H1 (cell line): ENCODE measurements around the gene NPSR1. TPM values are rescaled to one million over a fixed set of nuclear protein-coding genes. Genes with fewer than 3 reads are reported as not detected.

Experiments
- CTCF ChIA-PET: fragments of 300-600 bp; sonication (Branson Sonifier 250); formaldehyde crosslinking; loops from one replicate; lab custom pipeline; 2021; ENCODE audit not compliant: partially characterized antibody; lab: Charles Lee
- POLR2A ChIA-PET: fragments of 300-600 bp; sonication (Branson Sonifier 250); formaldehyde crosslinking; loops from one replicate; lab custom pipeline; 2021; ENCODE audit warnings: inconsistent platforms; ENCODE audit not compliant: partially characterized antibody; lab: Charles Lee
- DNase-seq, 2 experiments: peaks; one replicate each; pipeline versions ENCODE4 v3.0.0 to v3.0.0-alpha.2; 2010 to 2022; ENCODE audit warnings: low spot score in 2 of 2, low read depth in 1 of 2, mixed read lengths in 1 of 2
- FAIRE-seq: peaks from 2 replicates; lab custom pipeline; 2011; peaks lifted over from hg19 to GRCh38; lab: Jason Lieb, UNC
- H2AFZ ChIP-seq: 2 replicates; pipeline ENCODE4 v1.8.1; 2012; ENCODE audit warnings: low read length, inconsistent platforms
- H2AK5ac ChIP-seq: 2 replicates; pipeline ENCODE4 v1.6.1; 2013; ENCODE audit warnings: low read depth, low read length
- H2BK120ac ChIP-seq: replicated peaks from 2 replicates; pipeline ENCODE3; 2013; ENCODE audit warnings: low read depth, low read length, inconsistent platforms
- H2BK12ac ChIP-seq: 2 replicates; pipeline ENCODE4 v1.6.1; 2013; ENCODE audit warnings: low read depth, low read length
- H2BK15ac ChIP-seq: 2 replicates; pipeline ENCODE4 v1.6.1; 2013; ENCODE audit warnings: low read length
- H2BK20ac ChIP-seq: 2 replicates; pipeline ENCODE4 v1.6.1; 2013; ENCODE audit warnings: low read length
- H2BK5ac ChIP-seq: 2 replicates; pipeline ENCODE4 v1.6.1; 2013; ENCODE audit warnings: low read depth, low read length
- H3K14ac ChIP-seq: 2 replicates; pipeline ENCODE4 v1.6.1; 2013; ENCODE audit warnings: inconsistent platforms; ENCODE audit not compliant: insufficient read length
- H3K18ac ChIP-seq: 2 replicates; pipeline ENCODE4 v1.6.1; 2013; ENCODE audit warnings: low read length; ENCODE audit errors: extremely low read depth
- H3K23ac ChIP-seq: 2 replicates; pipeline ENCODE4 v1.6.1; 2013; ENCODE audit warnings: inconsistent platforms; ENCODE audit not compliant: insufficient read length
- H3K23me2 ChIP-seq: 2 replicates; pipeline ENCODE4 v1.6.1; 2013; ENCODE audit warnings: low read depth, low read length
- H3K27ac ChIP-seq: 2 replicates; pipeline ENCODE4 v1.6.1; 2011; ENCODE audit warnings: low read depth, low read length, inconsistent platforms
- H3K27me3 ChIP-seq, 4 experiments: replicated peaks in 1 of 4; 1 replicate in 1 of 4; 2 replicates in 3 of 4; pipeline versions ENCODE4 v1.6.1 to v1.8.1; 2011 to 2013; ENCODE audit warnings: low read length in 3 of 4, mild to moderate bottlenecking in 3 of 4, inconsistent platforms in 2 of 4, mixed read lengths in 2 of 4, moderate library complexity in 1 of 4; ENCODE audit not compliant: control insufficient read depth in 3 of 4, insufficient read depth in 3 of 4; ENCODE audit errors: extremely low read depth in 1 of 4
- H3K36me3 ChIP-seq, 4 experiments: 2 replicates each; pipeline versions ENCODE4 v1.6.1 to v1.8.1; 2011 to 2013; ENCODE audit warnings: mild to moderate bottlenecking in 4 of 4, low read length in 3 of 4, moderate library complexity in 2 of 4, control low read depth in 1 of 4, inconsistent platforms in 1 of 4; ENCODE audit not compliant: insufficient read depth in 4 of 4, control insufficient read depth in 2 of 4
- H3K4ac ChIP-seq: replicated peaks from 2 replicates; pipeline ENCODE3; 2013; ENCODE audit warnings: low read length, low read depth, mixed read lengths, inconsistent platforms; ENCODE audit not compliant: insufficient read length
- H3K4me1 ChIP-seq, 4 experiments: replicated peaks in 1 of 4; 1 replicate in 1 of 4; 2 replicates in 3 of 4; pipeline versions ENCODE4 v1.6.1 to v1.8.1; 2011 to 2013; ENCODE audit warnings: low read length in 3 of 4, inconsistent platforms in 2 of 4, mixed read lengths in 1 of 4; ENCODE audit not compliant: insufficient read depth in 4 of 4, control insufficient read depth in 3 of 4
- H3K4me2 ChIP-seq, 2 experiments: 2 replicates each; pipeline versions ENCODE4 v1.6.1 to v1.8.1; 2011 to 2013; ENCODE audit warnings: low read depth in 2 of 2, low read length in 2 of 2, control low read depth in 1 of 2, inconsistent platforms in 1 of 2, mild to moderate bottlenecking in 1 of 2; ENCODE audit not compliant: insufficient read depth in 1 of 2
- H3K4me3 ChIP-seq, 4 experiments: fragments of 200-600, 300-600 bp in 1 of 4; sonication (generic), shearing (Covaris generic), sonication (Bioruptor Twin) in 1 of 4; 2 replicates each; pipeline versions ENCODE4 v1.5.1 to v1.8.1; 2011 to 2016; ENCODE audit warnings: low read length in 4 of 4, low read depth in 3 of 4, control low read depth in 2 of 4, inconsistent platforms in 2 of 4, mild to moderate bottlenecking in 2 of 4, mixed read lengths in 1 of 4, moderate library complexity in 1 of 4; ENCODE audit not compliant: insufficient read depth in 2 of 4; ENCODE audit errors: extremely low read depth in 1 of 4
- H3K56ac ChIP-seq: replicated peaks from 2 replicates; pipeline ENCODE3; 2013; ENCODE audit warnings: low read depth, mild to moderate bottlenecking, mixed read lengths, low read length, inconsistent platforms; ENCODE audit not compliant: insufficient read length
- H3K79me1 ChIP-seq: 2 replicates; pipeline ENCODE4 v1.6.1; 2013; ENCODE audit warnings: low read depth, low read length, control low read depth
- H3K79me2 ChIP-seq, 2 experiments: 2 replicates each; pipeline versions ENCODE4 v1.6.1 to v1.8.1; 2012 to 2013; ENCODE audit warnings: low read length in 2 of 2, mild to moderate bottlenecking in 2 of 2, inconsistent platforms in 1 of 2; ENCODE audit not compliant: insufficient read depth in 2 of 2, control insufficient read depth in 1 of 2
- H3K9ac ChIP-seq, 4 experiments: replicated peaks in 1 of 4; 1 replicate in 1 of 4; 2 replicates in 3 of 4; pipeline versions ENCODE4 v1.6.1 to v1.8.1; 2011 to 2013; ENCODE audit warnings: low read depth in 3 of 4, low read length in 3 of 4, control low read depth in 2 of 4, mild to moderate bottlenecking in 2 of 4, moderate library complexity in 2 of 4, inconsistent platforms in 1 of 4; ENCODE audit errors: extremely low read depth in 1 of 4
- H3K9me3 ChIP-seq, 2 experiments: 2 replicates each; pipeline versions ENCODE4 v1.6.1 to v1.8.1; 2012 to 2013; ENCODE audit warnings: mild to moderate bottlenecking in 2 of 2, moderate library complexity in 2 of 2, control low read depth in 1 of 2, inconsistent platforms in 1 of 2, low read depth in 1 of 2, low read length in 1 of 2, mixed read lengths in 1 of 2; ENCODE audit not compliant: insufficient read depth in 2 of 2
- H4K20me1 ChIP-seq, 2 experiments: replicated peaks in 1 of 2; 2 replicates each; pipeline versions ENCODE3 to v1.8.1; 2011 to 2013; ENCODE audit warnings: inconsistent platforms in 2 of 2, low read length in 2 of 2, mild to moderate bottlenecking in 1 of 2; ENCODE audit not compliant: insufficient read depth in 2 of 2, control insufficient read depth in 1 of 2
- H4K5ac ChIP-seq: 2 replicates; pipeline ENCODE4 v1.6.1; 2013; ENCODE audit warnings: low read length, low read depth, mixed read lengths, inconsistent platforms; ENCODE audit not compliant: insufficient read length
- H4K8ac ChIP-seq: 2 replicates; pipeline ENCODE4 v1.8.0; 2013; ENCODE audit warnings: mild to moderate bottlenecking, moderate library complexity, low read length, inconsistent platforms; ENCODE audit not compliant: insufficient read depth; ENCODE audit errors: extremely low read depth
- H4K91ac ChIP-seq: replicated peaks from 2 replicates; pipeline ENCODE3; 2013; ENCODE audit warnings: low read length, mixed read lengths, inconsistent platforms; ENCODE audit not compliant: insufficient read length
- CREB1 ChIP-seq: IDR thresholded peaks from 2 replicates; pipeline ENCODE4 v1.6.1; 2012; ENCODE audit warnings: inconsistent platforms
- EP300 ChIP-seq, 2 experiments: IDR thresholded peaks; 1 replicate in 1 of 2; 2 replicates in 1 of 2; pipeline ENCODE4 v1.6.1; 2011 to 2012; ENCODE audit warnings: low read depth in 2 of 2, low read length in 2 of 2, mild to moderate bottlenecking in 2 of 2, borderline replicate concordance in 1 of 2, inconsistent platforms in 1 of 2, moderate library complexity in 1 of 2
- GABPA ChIP-seq: IDR thresholded peaks from 2 replicates; pipeline ENCODE4 v1.6.1; 2011; ENCODE audit warnings: mild to moderate bottlenecking, low read length, moderate library complexity, borderline replicate concordance; ENCODE audit not compliant: insufficient read depth
- GTF2F1 ChIP-seq: IDR thresholded peaks from 2 replicates; pipeline ENCODE4 v1.6.1; 2012; ENCODE audit warnings: low read depth, low read length, improper control_type of control experiment, borderline replicate concordance
- POLR2A ChIP-seq, 2 experiments: IDR thresholded peaks; 1 replicate in 1 of 2; 2 replicates in 1 of 2; pipeline ENCODE4 v1.6.1; 2011; ENCODE audit warnings: low read depth in 2 of 2, low read length in 2 of 2, mild to moderate bottlenecking in 2 of 2; ENCODE audit errors: control extremely low read depth in 1 of 2
- POLR2AphosphoS5 ChIP-seq: IDR thresholded peaks from 2 replicates; pipeline ENCODE4 v1.6.1; 2011; ENCODE audit warnings: low read depth, low read length
- RAD21 ChIP-seq, 2 experiments: IDR thresholded peaks in 1 of 2; conservative IDR thresholded peaks in 1 of 2; 2 replicates each; pipeline ENCODE4 v1.6.1; 2011; ENCODE audit warnings: low read depth in 2 of 2, low read length in 2 of 2, improper control_type of control experiment in 1 of 2, inconsistent platforms in 1 of 2, mild to moderate bottlenecking in 1 of 2, moderate library complexity in 1 of 2
- RBBP5 ChIP-seq: IDR thresholded peaks from 2 replicates; pipeline ENCODE4 v1.7.1; 2012; ENCODE audit warnings: low read depth, mild to moderate bottlenecking, inconsistent platforms, low read length, moderate library complexity, borderline replicate concordance
- RXRA ChIP-seq: IDR thresholded peaks from 2 replicates; pipeline ENCODE4 v1.6.1; 2011; ENCODE audit warnings: low read depth, mild to moderate bottlenecking, low read length, moderate library complexity; ENCODE audit not compliant: insufficient read depth
- SIN3A ChIP-seq, 2 experiments: IDR thresholded peaks in 1 of 2; conservative IDR thresholded peaks in 1 of 2; 2 replicates each; pipeline ENCODE4 v1.6.1; 2011 to 2012; ENCODE audit warnings: low read length in 2 of 2, improper control_type of control experiment in 1 of 2, low read depth in 1 of 2, mild to moderate bottlenecking in 1 of 2
- WGBS, 2 experiments: shearing (Covaris generic) in 1 of 2; methylation state at CpG; one replicate each; pipeline versions ENCODE4 v1.1.6 to v1.1.7; 2013 to 2015; ENCODE audit warnings: low lambda C conversion rate in 2 of 2, mixed read lengths in 2 of 2, inconsistent platforms in 1 of 2, low coverage in 1 of 2, missing lambda C conversion rate in 1 of 2; ENCODE audit not compliant: insufficient replicate concordance in 2 of 2, insufficient coverage in 1 of 2, insufficient read length in 1 of 2; ENCODE audit errors: extremely low coverage in 1 of 2, missing lambda C conversion rate in 1 of 2; 5-methylcytosine and 5-hydroxymethylcytosine counted together
- polyA plus RNA-seq, 7 experiments: library from polyadenylated mRNA; depleted of rRNA in 3 of 7; stranded (reverse) in 5 of 7; unstranded in 2 of 7; fragments of >200 nt in 5 of 7; fragments of 200-250 nt in 2 of 7; gene quantifications; 1 replicate in 5 of 7; 2 replicates in 1 of 7; 4 replicates in 1 of 7; pipeline versions ENCODE4 v1.2.1 to v1.2.3, GENCODE V29; 2011 to 2013; ENCODE audit warnings: missing spikeins in 2 of 7, mixed read lengths in 2 of 7
- total RNA-seq: library from RNA; stranded (reverse); fragmentation: NEBNext Ultra II Directional; extraction: Animal tissue kit (Norgen Biotek cat#: 25700); gene quantifications from 2 replicates; pipeline ENCODE4 v1.2.1, GENCODE V29; 2021
- TF ChIP-seq, protein P1 (sequence below): IDR thresholded peaks from 2 replicates; pipeline ENCODE4 v1.6.1; 2011; ENCODE audit warnings: low read length, improper control_type of control experiment
- TF ChIP-seq, protein P2 (sequence below): IDR thresholded peaks from 2 replicates; pipeline ENCODE4 v1.6.1; 2011; ENCODE audit warnings: low read depth, mild to moderate bottlenecking, low read length; ENCODE audit not compliant: insufficient read depth

The NPSR1 gene
- total and polyA plus RNA-seq, 2 of the 8 experiments (the other 6 are each of a cell fraction or from before 2014, with no cell fraction given), result not detected

DNA sequence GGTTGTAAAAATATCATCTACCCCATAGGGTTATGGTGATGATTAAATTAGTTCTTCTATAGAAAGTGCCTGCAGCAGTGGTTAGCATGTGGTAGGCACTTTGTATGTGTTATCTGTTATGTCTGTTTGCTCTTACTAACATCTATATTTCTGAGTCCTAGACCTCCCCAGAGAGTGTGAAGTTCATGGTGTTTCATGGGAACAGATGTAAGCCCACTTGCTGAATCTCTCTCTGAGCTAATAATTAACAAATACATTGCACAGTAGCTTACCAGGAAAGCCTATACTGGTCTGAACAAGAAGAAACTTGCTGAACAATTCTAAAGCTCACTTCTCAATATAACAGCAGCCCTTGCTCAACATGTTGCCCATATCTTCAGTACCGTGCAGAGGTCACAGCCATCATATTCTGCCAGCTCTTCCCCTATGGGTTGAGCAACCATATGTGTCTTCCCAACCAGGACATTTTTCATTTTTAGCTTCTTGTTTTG, 100.1 kb downstream of the NPSR1 start:
- no peak overlapping the region for H3K4ac ChIP-seq
- no peak overlapping the region for H2AFZ ChIP-seq
- H3K9ac ChIP-seq, result no peak overlapping the region
- no peak overlapping the region for H4K5ac ChIP-seq
- no peak overlapping the region for H2BK12ac ChIP-seq
- no peak overlapping the region for H2BK5ac ChIP-seq
- no peak overlapping the region for H3K14ac ChIP-seq
- no peak overlapping the region for H4K91ac ChIP-seq
- no peak for DNase-seq
- H3K27me3 ChIP-seq, result no peaks in the 10 kb centered on the region
- no peaks in the 10 kb centered on the region for H3K36me3 ChIP-seq
- no peak overlapping the region for H3K23ac ChIP-seq
- H3K56ac ChIP-seq, result no peak overlapping the region
- H3K27ac ChIP-seq, result no peak overlapping the region
- ChIA-PET POLR2A (no interaction called here), CTCF (interaction anchor here (1.4 to 2.5 kb wide), 5 partner anchors 10 to 170 kb away, joined by 3 to 10 read pairs (median 5); no protein-coding TSS in a partner anchor)
- H2BK15ac ChIP-seq, result no peak overlapping the region
- no peaks in the 10 kb centered on the region for H3K79me1 ChIP-seq
- no peak overlapping the region for H3K18ac ChIP-seq
- no peaks in the 10 kb centered on the region for H4K20me1 ChIP-seq
- H2BK120ac ChIP-seq, result no peak overlapping the region
- H3K4me3 ChIP-seq, result no peak overlapping the region
- no peak for FAIRE-seq
- no peak overlapping the region for H2AK5ac ChIP-seq
- no peaks in the 10 kb centered on the region for H3K79me2 ChIP-seq
- no peak overlapping the region for H2BK20ac ChIP-seq
- no peaks in the 10 kb centered on the region for H3K23me2 ChIP-seq
- H3K4me2 ChIP-seq, result no peak overlapping the region
- H4K8ac ChIP-seq, result no peak overlapping the region
- H3K4me1 ChIP-seq, result no peaks in the 10 kb centered on the region; a peak in 2 of 7 replicates
- 82% methylated on average over 1 of the region's 1 CpG; no CpG with 5 or more reads in 1 of the 2 experiments for WGBS, 2 experiments
- H3K9me3 ChIP-seq, result no peaks in the 10 kb centered on the region
- TF ChIP-seq CREB1 (no peak), EP300 (IDR thresholded peaks at IDR 0.05; ENCODE audit: borderline replicate concordance in 1 of 2, low read depth in 2 of 2, low read length in 2 of 2) (no peak), GTF2F1 (no peak), RBBP5 (no peak), POLR2A (IDR thresholded peaks at IDR 0.05; ENCODE audit: control extremely low read depth in 1 of 2, low read depth in 2 of 2, low read length in 2 of 2) (no peak), RXRA (no peak), POLR2AphosphoS5 (no peak), RAD21 (IDR thresholded peaks at IDR 0.05 in 1 of 2, conservative IDR thresholded peaks at IDR 0.05 in 1 of 2; ENCODE audit: low read depth in 2 of 2, low read length in 2 of 2) (no peak), SIN3A (conservative IDR thresholded peaks at IDR 0.05 in 1 of 2, IDR thresholded peaks at IDR 0.05 in 1 of 2; ENCODE audit: low read depth in 1 of 2, low read length in 2 of 2) (no peak), GABPA (no peak)
- TF ChIP-seq, protein P1, sequence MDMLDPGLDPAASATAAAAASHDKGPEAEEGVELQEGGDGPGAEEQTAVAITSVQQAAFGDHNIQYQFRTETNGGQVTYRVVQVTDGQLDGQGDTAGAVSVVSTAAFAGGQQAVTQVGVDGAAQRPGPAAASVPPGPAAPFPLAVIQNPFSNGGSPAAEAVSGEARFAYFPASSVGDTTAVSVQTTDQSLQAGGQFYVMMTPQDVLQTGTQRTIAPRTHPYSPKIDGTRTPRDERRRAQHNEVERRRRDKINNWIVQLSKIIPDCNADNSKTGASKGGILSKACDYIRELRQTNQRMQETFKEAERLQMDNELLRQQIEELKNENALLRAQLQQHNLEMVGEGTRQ, result no peak
- TF ChIP-seq, protein P2, sequence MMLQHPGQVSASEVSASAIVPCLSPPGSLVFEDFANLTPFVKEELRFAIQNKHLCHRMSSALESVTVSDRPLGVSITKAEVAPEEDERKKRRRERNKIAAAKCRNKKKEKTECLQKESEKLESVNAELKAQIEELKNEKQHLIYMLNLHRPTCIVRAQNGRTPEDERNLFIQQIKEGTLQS, result no peak
